GM18505 (cell line): ENCODE measurements around the gene FAM222B.
"Not testable (repeated sequence)": the region's sequence is repeated elsewhere in the genome, so short reads cannot be mapped to it uniquely, and the experiment has no call there.

ENCODE experiments used
- ATAC-seq: cut with Tn5 transposase; IDR thresholded peaks from one replicate; pipeline ENCODE4 v1.9.1; 2021; ENCODE audit not compliant: unreplicated experiment
- POLR2A ChIP-seq: IDR thresholded peaks from 4 replicates; pipeline ENCODE4 v1.6.1; 2011; ENCODE audit warnings: borderline replicate concordance; ENCODE audit not compliant: insufficient read depth, insufficient read length; ENCODE audit errors: extremely low read depth

FAM222B gene

DNA sequence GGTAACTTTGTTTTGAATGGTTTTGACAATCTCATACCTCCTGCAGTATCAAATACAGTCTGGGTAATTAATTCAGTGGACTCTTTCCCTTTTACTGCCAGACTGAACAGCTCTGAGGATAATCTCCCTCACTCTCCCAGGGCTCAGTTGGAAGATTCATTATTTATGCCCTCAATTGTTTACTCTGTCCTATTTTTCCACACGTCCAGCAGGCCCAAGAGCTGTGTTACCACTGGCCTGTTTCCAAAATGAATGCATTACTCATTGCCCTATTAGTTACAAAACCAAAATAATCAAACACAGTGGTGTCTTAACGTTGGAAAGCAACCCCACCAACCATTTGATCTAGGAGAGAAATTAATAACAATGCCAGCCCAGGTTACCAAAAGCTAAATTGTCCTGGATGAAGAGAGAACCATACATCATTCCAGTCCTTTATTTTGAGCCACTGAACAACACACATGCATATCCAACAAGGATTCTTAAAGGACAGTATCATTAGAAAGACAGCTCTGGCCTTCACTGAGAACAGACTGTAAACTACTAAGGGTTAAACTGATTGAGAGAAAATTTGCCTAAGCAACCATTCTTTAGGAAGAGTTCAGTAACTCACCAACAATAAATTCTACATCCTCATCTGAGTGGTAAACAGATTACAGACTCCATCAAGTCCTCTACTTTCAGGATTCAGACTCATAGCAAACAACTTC, 34.5 kb downstream of the FAM222B start:
- no peak for TF ChIP-seq POLR2A
- no peak for ATAC-seq

DNA sequence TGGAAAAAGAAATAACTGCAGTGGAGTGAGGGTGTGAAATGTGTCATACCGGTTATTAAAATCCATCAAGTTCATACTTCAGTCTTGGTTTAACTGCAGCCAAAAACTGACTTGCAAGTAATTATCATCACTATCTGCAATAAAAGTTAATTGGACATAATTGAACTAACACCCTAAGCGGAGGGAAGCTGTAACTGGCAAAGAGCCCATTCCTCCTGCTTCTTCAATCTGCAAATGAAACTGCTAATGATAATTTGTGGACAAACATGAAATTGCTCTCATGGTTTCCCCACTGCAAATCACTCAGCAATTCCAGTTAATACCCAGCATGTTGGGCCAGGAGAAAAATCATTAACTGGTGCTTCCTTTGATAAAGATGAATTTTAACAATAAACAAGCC, 46.5 kb downstream of the FAM222B start:
- no peak for ATAC-seq
- no peak for TF ChIP-seq POLR2A

DNA sequence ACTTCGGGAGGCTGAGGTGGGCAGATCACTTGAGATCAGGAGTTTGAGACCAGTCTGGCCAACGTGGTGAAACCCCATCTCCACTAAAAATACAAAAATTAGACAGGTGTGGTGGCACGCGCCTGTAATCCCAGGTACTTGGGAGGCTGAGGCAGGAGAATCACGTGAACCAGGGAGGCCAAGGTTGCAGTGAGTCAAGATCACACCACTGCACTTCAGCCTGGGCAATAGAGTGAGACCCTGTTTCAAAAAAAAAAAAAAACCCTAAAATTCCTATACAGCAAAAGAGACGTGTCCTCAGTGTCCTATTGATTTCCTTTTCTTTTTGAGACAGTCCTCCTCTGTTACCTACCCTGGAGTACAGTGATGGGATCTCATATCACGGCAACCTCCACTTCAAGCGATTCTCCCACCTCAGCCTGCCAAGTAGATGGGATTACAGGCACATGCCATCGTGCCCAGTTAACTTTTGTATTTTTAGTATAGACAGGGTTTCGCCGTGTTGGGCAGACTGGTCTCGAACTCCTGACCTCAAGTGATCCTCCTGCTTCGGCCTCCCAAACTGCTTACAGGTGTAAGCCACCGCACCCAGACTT, 47.6 kb downstream of the FAM222B start:
- not testable (repeated sequence) for ATAC-seq

DNA sequence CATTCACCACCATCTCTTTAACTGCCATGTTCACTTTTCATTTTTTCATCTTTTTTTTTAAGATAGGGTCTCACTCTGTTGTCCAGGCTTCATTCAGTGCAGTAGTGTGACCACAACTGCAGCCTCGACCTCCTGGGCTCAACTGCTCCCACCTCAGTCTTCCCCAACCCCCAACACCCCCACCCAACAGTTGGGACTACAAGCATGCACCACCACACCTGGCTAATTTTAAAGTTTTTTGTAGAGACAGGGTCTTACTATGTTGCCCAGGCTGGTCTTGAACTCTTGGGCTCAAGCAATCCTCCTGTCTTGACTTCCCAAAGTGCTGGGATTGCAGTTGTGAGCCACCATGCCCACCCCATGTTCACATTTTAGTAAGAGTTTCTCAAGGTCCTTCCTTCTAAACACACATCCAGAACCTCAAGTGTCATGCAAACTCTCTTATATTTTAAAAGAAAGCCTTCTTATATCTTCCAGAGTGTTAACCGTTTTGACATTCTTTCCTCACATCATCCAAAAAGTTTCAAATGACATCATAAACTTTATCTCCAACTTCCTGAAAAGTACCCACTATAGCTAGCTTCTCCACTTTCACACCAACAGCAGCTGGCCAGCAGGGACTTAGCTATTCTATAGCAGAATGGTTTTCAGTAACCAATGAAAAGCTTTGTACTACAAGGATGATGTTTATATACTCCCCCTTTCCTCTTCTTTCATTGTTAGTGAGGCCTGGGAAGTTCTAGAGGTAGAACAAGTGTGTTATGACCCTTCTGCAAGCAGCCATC, 49.5 kb downstream of the FAM222B start:
- ATAC-seq = no peak
- no peak for TF ChIP-seq POLR2A

DNA sequence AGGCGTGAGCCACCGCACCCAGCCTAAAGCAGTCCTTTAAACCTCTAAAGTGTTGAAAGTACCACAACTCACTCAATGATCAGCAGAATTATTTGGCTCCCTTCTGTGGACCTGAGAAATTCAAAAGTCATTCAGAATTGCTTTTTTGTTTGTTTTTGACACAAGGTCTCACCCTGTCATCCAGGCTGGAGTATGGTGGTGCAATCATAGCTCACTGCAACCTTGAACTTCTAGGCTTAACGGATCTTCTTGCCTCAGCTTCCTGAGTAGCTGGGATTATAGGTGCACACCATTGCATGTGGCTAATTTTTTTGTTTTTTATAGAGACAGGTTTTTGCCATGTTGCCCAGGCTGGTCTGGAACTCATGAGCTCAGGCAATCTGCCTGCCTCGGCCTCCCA, 54.5 kb downstream of the FAM222B start:
- no peak for ATAC-seq

DNA sequence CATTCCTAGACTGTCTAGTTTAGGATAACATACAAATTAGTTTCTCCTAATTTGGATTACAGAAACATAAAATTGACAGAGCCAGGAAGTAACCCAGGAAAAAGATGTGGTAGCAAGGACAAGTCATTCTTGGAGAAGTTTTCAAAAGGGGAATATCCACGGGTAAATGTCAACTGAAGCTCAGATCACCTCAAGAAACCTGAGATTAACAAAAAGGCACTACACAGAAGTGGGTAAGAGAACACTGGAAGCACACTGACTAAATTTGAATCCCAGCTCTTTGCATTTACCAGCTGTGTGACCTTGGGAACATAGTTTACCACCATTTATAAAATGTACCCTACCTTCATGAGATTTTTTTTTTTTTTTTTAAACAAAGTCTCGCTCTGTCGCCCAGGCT, 59.4 kb downstream of the FAM222B start:
- no peak for ATAC-seq
- TF ChIP-seq POLR2A = no peak

More for the DNA sequence above, 54.5 kb downstream of the FAM222B start:
- no peak for TF ChIP-seq POLR2A

DNA sequence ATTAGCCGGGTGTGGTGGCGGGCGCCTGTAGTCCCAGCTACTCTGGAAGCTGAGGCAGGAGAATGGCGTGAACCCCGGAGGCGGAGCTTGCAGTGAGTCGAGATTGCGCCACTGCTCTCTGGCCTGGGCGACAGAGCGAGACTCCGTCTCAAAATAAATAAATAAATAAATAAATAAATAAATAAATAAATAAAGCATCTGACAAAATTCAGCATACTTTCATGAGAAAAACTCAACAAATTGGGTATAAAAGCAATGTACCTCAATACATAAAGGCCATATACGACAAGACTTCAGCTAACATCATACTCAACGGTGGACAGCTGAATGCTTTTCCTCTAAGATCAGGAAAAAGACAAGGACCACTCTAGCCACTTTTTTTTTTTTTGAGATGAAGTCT, 63.0 kb downstream of the FAM222B start:
- ATAC-seq = not testable (repeated sequence)

DNA sequence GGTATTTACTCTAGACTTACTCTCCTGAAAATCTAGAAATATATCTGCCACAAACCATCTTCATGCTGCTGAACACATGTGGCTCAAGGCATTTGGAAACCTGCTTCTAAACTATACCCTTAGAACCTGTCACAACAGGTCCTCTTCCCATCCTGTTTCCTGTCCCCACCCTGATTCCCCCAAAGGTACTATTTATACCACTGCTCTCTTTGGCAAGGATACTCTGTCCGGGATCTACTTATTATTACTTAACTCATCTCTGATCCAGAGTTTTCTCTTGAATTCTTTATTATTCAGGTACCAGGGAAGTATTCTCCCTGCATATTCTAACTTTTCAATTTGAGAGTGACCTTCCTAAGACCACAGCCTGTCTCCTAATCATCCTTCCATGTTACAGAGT, 65.4 kb downstream of the FAM222B start:
- no peak for ATAC-seq
- TF ChIP-seq POLR2A = no peak

DNA sequence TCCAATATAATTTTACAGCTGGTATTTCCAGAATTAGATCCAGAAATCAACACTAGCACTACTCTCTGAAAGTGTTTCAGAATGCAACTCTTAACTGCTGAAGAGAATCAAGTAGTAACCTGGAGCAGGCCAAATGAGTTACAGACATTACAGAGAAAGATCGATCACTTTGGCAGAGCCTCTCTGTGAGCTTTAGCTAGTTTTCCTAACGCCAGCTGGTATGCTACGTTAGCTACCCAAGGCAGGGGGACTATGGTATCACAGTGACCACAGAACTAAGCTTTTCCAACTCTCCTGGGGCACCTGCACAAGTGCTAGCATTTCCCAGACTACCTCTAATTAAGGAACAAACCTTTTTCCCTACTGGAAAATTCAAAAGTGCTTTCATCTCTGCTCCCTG, 68.4 kb downstream of the FAM222B start:
- no peak for ATAC-seq

DNA sequence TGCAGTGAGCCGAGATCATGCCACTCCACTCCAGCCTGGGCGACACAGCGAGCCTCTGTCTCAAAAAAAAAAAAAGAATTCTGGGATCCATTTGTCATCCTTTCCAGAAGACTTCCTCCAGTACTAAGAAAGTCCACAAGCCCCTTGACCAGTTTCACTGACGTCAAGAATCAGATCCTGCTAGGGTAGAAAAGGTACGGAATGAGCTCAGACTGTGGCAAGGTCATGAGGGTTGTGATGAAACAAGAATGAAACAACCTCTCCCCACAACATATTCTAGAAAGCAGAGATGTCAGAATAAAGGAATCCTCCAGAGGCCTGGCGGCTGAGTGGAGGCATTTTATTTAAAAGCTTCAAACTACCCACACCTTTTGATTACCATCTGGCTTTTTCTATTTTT, 68.9 kb downstream of the FAM222B start:
- TF ChIP-seq POLR2A = no peak
- no peak for ATAC-seq

More for the DNA sequence above, 68.4 kb downstream of the FAM222B start:
- no peak for TF ChIP-seq POLR2A

DNA sequence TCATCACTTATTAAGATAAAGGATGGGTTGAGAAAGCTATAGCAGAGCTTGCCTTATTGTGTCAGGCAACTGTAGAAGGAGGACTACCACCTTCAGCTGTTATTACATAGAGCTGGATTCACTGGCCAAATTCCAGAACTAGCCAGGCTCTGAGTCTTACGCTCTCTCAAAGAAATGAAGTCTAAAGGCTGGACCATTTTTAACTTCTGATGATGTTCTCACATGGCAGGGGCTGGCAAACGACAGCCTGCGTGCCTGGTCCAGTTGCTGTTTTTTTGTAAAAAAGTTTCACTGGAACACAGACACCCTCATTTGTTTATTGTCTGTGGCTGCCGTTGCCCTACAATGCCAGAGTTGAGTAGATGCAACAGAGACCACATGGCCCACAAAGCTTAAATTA, 77.6 kb downstream of the FAM222B start:
- TF ChIP-seq POLR2A = no peak
- ATAC-seq = no peak

DNA sequence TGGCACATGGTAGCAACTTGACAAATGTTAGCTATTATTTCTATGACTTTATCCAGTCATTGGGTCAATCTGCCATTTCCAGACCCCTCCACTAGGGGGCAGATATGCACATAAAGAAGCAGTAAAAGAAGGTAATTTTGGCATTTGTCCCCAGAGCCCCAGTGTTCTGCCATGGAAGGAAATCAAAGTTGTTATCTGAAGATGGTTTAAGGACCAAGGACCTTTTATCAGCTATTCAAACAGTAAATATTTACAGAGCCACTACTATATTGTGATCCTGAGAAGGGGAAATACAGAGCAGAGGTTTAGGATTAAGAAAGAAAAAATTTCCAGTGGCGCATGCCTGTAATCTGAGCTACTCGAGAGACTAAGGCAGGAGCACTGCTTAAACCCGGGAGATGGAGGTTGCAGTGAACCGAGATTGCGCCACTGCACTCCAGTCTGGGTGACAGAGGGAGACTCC, 78.8 kb downstream of the FAM222B start:
- ATAC-seq = no peak
- no peak for TF ChIP-seq POLR2A

DNA sequence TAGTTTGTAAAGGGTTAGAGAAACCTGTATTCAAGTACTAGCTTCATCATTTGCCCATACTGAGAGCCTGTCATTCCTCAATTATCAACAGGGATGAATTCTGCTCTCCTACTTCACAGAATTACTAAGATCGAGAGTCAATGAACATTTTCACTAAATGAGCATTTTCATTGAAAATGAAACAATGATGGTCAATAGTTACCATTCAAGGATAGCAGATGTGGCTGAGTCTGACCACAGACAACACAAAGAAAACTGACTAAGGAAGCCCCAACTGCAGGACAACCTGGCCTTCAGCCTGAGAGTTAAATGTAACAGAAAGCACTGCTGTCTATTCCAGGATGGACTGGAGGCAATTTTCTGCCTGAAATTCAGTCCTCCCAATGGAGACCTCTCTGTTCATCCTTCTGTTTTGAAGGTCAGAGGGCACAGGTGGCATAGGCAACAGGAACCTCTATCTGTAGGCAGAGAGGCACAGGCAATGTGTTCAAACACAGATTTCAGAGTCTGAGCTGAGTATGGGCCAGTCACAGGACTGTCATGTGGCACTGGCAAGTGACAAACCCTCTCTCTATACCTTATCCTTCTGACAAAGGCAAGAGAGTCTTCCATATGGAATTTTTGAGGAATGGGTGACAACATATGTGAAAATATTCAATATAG, 79.3 kb downstream of the FAM222B start:
- no peak for TF ChIP-seq POLR2A
- no peak for ATAC-seq

DNA sequence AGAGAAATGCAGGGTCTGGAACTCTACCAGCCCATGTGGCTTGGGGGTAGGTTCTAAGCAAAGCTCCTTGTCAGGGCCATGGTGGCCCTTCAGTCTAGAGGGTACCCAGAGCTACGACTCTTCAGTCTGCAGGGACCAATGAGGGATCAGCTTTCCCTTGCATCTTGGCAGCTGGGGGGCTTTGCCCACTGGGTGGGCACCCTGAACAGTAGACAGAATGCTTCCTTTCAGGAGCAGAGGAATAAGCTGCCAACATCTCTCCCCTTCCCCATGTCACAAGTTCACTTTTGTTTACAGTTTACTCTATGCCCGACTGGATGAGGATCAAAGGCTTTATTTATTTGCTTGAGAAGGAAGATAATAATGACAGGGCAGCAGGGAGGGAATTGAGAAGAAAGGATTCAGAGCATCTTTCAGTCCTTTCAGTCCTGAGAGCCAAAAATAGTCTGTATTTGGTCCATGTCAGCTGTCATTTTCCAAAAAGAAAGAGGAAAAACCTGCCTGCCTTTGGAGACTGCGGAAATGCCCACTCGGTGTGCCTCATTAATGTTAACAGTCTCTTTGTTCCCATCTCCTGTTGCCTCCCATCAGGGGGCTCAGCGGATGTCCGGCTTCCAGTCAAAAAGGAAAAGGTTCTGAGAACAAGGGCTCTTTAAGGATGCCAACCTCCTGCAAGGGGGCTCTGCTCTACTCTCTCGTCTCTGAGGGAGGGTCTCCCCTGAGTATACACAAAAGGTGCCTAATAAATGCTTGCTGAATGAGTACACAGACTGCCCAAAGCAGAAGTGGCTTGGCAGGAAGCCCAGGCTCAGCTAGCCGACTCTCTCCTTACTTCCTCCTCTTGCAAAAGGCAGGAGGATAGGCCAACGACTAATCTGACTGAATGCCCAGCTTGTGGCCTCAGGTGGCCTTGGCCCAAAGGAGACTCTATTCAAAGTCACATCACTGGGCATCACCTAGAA, 81.7 kb downstream of the FAM222B start:
- no peak for TF ChIP-seq POLR2A
- ATAC-seq = no peak
